GM18951 (cell line): ENCODE results near the gene RAD51B.

ENCODE experiments used
- POLR2A ChIP-seq: IDR thresholded peaks from 4 replicates; pipeline ENCODE4 v1.6.1; 2011; ENCODE audit warnings: mild to moderate bottlenecking; ENCODE audit not compliant: insufficient read length, insufficient read depth; ENCODE audit errors: extremely low read depth
- in situ Hi-C: fragments of 300-500 bp; cut with MboI; formaldehyde crosslinking; loops from one replicate; pipeline ENCODE4 v1.12.0; 2022; ENCODE audit warnings: low sequenced_read_pairs, mixed read lengths, inconsistent platforms; ENCODE audit not compliant: unreplicated experiment

Gene RAD51B

GRCh38 chr14:68519671-68520187 is 700.1 kb downstream of the RAD51B start:
- TF ChIP-seq POLR2A = no peak
- in situ Hi-C loops = loop anchor here (25.0 kb wide), 1 partner anchor 582 kb away; no protein-coding TSS in a partner anchor

- no peak for TF ChIP-seq POLR2A
- in situ Hi-C loops = loop anchor here (25.0 kb wide), 1 partner anchor 584 kb away; no protein-coding TSS in a partner anchor
Measured at GRCh38 chr14:68520637-68521556, 701.3 kb downstream of the RAD51B start.

- TF ChIP-seq POLR2A = no peak
- in situ Hi-C loops = loop anchor here (25.0 kb wide), 1 partner anchor 584 kb away; no protein-coding TSS in a partner anchor
Measured at GRCh38 chr14:68521557-68521901, 702.0 kb downstream of the RAD51B start.

GRCh38 chr14:68521961-68522509 is 702.5 kb downstream of the RAD51B start:
- no peak for TF ChIP-seq POLR2A
- in situ Hi-C loops = loop anchor here (25.0 kb wide), 1 partner anchor 585 kb away; no protein-coding TSS in a partner anchor

- TF ChIP-seq POLR2A = no peak
- in situ Hi-C loops = loop anchor here (25.0 kb wide), 1 partner anchor 585 kb away; no protein-coding TSS in a partner anchor
Measured at GRCh38 chr14:68522510-68523325, 703.1 kb downstream of the RAD51B start.

GRCh38 chr14:68523326-68523610 is 703.7 kb downstream of the RAD51B start:
- TF ChIP-seq POLR2A = no peak
- in situ Hi-C loops = loop anchor here (25.0 kb wide), 1 partner anchor 586 kb away; no protein-coding TSS in a partner anchor

GRCh38 chr14:68523989-68524725 is 704.6 kb downstream of the RAD51B start:
- in situ Hi-C loops = loop anchor here (25.0 kb wide), 1 partner anchor 587 kb away; no protein-coding TSS in a partner anchor
- no peak for TF ChIP-seq POLR2A

GRCh38 chr14:68525516-68525915 is 705.9 kb downstream of the RAD51B start:
- TF ChIP-seq POLR2A = no peak
- in situ Hi-C loops = no loop called here

GRCh38 chr14:68526512-68527091 is 707.0 kb downstream of the RAD51B start:
- no peak for TF ChIP-seq POLR2A
- in situ Hi-C loops = no loop called here

- no peak for TF ChIP-seq POLR2A
- in situ Hi-C loops = no loop called here
Measured at GRCh38 chr14:68527329-68527851, 707.8 kb downstream of the RAD51B start.

- no peak for TF ChIP-seq POLR2A
- in situ Hi-C loops = no loop called here
Measured at GRCh38 chr14:68528040-68528687, 708.6 kb downstream of the RAD51B start.
